Cortex of kidney (tissue), 1 donor: Measurements from ENCODE around the gene CDHR2.
"Not testable (repeated sequence)": the region's sequence is repeated elsewhere in the genome, so short reads cannot be mapped to it uniquely, and the experiment has no call there.

ENCODE experiments used
- DNase-seq: peaks from one replicate; lab custom pipeline; 2025; lab: John Stamatoyannopoulos, UW

The CDHR2 gene

DNA sequence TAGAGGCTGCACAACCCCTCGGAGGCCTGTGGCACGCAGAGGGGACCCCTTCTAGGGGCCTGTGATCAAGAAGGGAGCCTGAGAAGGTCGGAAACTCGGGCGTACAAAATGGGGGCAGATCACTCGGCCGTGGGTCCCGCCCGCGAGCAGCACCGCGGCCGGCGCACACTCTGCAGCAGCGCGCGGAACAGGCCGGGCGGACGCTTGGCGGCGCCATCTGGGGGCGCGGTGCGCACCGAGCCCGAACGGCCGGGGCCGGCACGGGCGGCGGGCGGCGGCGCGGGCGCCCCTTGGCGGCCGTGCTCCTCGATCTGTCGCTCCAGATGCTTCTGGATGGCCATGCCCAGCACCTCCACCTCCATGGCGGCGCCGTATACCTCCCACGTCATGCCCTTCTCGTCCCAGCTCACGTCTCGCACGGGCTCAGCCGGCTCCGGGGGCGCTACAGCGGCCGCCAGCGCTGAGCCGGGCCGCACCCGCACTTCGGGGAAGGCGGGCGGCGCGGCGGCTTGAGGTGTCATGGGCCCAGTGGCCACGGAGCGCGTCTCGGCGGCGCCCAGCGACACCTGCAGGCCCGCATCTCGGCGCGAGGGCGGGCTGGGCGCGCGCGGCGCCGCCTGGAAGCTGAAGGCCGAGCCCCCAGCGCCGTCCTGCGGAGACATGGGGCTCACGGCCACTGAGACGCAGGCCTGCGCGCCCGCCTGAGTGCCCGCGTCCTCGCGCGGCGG is 47.7 kb downstream of the CDHR2 start:
- no peak for DNase-seq

DNA sequence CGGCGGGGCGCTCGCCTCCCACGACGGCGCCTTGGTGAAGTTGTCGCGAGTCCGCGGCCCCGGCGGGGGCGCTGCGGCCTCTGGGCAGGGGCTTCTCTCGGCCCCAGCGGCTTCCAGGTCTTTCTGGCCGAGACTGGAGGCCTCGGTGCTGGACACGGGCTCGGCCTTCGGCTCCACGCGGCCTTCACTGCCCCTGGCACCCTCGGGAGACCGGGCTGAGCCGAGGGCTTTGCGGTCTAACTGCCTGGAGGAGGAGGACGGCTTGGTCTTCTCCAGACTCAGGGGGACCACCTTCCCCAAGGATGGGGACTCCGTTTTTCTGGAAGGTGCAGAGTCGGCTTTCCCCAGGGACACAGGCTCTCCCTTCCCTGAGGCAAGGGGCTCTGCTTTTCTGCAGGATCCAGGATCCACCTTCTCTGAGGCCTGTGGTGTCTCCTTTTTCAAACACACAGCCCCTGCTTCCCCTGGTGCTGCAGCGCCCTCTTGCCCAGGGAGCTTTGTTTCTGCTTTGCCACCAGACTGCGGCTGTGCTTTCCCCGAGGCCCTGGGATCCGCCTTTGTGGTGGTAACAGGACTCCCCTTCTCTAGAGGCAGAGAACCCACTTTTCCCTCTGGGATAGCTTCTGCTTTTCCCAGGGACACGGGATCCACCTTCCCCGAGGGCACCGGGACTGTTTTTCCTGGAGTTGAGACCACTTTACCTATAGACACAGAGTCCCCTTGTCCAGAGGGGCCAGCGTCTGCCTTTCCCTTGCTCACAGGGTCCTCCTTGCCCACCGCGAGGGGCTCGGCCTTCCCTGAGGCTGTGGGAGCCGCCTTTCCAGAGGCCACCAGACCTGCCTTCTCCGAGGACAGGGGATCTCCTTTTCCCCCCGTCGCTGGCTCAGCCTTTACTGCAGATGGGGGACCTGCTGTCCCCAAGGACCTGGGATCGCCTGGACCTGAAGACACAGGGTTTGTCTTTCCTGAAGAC is 48.6 kb downstream of the CDHR2 start:
- no peak for DNase-seq

DNA sequence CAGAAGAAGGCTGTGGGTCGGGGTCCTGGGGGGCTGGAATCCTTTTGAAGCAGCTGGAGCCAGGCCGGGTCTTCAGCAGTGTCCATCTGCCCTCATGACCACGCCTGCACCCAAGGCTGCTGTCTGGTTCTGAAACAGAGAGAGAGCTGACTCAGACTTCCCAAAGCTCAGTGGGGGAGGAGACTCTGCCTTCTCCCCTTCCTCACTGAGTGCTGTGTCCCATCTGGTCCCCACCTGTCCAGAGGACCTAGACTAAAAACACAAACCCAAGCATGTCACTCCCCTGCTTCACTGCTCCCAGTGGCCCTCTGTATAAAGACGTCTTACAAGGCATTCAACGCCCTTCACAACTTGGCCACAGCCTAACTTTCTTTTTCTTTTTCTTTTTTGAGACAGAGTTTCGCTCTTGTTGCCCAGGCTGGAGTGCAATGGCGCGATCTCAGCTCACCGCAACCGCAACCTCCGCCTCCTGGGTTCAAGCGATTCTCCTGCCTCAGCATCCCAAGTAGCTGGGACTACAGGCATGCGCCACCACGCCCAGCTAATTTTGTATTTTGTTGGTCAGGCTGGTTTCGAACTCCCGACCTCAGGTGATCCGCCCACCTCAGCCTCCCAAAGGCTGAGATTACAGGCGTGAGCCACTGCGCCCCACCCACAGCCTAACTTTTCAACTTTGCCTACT is 50.7 kb downstream of the CDHR2 start:
- DNase-seq = not testable (repeated sequence)

DNA sequence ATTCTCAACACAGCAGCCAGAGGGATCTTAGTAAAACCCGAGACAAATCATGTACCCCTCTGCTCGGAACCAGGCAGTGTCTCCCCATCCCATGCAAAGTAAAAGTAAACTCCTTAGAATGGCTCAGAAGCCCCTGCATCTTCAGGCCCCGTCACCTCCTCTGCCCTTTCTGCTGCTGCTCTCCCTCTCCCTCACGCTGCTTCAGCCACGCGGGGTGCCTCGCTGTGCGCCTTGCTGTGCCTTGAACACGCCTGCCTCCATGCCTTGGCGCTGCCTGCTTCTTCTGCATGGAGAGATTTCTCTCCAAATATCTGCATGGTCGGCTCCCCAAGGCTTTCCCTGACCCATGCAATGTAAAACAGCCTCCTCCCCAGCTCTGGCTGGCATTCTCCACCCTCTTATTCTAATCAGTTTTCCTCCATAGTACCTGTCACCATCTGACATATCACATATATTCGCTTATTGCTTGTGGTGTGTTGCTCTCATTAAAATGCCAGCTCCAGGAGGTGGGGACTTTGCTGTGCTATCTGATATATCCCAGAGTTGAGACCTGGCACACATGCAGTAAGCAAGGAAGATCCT is 52.9 kb downstream of the CDHR2 start:
- DNase-seq = no peak

DNA sequence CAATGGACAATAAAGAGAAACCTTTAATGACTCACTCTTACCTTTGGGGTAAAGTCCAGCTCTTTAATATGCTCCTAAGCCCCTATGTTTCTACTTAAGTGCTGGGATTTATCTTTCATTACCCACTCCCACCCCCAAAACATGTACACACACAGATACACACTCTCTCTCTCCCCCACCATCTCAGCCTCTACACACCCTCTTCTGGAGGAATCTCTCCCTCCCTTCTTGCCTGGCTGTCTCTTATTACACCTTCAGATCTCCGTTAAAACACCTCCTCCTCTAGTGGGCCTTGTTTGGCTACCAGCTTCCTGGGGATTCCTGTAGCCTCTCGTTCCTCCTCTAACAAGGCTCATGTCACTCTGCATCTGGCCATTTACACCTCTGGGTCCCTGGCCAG is 53.9 kb downstream of the CDHR2 start:
- no peak for DNase-seq

DNA sequence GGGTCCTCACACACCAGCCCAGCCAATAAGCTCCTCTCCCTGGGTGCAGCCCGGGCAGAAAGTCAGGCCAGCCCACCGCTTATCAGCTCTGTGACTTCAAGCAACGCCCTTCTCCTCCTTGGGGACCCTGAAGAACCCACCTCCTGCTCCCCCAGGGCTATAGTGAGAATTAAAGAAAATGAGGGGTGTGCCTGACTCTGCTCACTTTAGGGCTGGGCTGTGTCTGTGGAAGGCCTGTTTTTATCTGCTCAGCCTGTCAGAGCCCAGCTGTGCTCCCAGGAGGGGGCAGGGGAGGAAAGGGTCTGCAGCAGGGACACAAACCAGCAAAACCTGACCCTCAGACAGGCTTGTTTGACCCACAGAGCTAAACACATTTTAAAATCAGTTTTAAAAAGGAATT is 56.9 kb downstream of the CDHR2 start:
- DNase-seq = no peak

DNA sequence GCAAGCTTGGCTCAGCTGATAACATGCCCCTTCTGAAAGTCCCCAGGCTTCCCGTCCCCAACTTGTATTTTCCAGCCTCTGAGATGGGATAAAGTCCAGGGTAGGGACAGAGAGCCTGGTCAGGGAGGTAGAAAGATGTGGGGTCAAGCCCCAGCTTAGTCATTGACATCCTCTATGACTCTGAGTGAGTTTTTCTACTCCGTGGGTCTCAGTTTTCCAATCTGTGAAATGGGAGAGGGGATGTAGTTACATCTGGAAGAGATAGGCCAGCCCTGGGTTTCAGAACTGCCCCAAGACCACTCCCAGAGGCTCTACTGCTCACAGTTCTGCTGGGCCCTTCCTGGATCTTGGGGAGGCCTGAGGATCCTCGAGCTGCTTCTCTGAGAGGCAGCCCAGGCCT is 57.7 kb downstream of the CDHR2 start:
- no peak for DNase-seq

DNA sequence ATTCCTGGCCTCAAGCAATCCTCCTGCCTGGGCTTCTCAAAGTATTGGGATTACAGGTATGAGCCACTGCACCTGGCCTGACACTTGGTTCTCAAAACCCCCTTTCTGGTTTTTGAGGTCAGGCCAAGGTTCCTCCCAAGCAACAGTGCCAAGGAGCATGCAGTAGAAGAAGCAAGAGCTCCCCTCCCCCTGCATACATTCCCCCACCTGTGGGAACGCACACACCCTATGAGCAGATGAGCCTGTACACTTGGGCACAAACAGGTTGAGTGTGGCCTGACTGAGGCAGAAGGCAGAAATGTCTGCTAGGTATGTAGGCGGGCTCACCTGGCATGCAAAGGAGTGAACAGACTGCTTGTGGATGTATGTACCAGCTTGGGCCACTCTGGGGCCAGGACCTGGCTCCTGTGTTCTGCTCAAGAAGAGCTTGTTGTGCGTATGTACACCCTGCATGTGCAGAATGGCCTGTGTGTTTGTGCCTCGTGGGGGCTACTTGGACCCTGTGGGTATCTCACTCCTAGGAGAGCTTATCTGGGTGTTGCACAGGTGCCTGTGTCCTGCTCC is 59.1 kb downstream of the CDHR2 start:
- no peak for DNase-seq

DNA sequence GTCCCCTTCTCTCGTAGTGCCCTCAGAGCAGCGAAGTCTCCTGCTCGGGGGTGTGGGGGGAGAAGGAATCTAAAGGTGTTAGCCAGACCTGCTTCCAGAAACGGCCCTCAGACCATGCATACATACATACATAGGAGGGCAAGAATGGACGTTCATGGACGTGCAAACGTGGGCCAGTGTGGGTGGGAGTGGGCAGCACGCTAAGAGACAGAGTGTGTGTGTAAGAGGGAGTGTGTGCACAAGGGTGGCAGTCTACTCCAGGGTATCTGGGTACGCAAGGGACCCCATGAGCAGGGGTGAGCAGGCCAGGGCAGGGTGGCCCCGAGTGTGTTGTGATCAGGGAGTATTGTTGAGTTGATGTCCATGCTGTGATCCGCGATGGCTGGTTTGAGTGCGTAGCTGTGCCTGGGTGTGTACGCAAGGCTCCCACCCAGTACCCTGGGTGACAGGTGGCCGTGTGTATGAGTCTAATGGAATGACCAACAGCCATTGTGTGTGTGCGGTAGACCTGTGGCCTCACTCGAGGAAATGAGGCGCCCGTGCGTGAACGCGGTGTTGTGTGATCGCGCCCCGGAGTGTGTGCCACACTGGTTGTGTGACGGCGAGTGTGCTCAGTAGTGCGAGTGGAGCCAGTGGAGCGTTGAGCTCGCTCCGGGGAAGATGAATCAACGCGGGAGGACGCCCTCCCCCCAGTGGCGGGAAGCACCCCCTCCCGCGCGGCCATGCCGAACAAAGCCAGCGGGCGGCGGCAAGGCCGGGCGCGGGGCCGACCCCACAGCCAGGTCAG is 60.0 kb downstream of the CDHR2 start:
- DNase-seq = no peak

DNA sequence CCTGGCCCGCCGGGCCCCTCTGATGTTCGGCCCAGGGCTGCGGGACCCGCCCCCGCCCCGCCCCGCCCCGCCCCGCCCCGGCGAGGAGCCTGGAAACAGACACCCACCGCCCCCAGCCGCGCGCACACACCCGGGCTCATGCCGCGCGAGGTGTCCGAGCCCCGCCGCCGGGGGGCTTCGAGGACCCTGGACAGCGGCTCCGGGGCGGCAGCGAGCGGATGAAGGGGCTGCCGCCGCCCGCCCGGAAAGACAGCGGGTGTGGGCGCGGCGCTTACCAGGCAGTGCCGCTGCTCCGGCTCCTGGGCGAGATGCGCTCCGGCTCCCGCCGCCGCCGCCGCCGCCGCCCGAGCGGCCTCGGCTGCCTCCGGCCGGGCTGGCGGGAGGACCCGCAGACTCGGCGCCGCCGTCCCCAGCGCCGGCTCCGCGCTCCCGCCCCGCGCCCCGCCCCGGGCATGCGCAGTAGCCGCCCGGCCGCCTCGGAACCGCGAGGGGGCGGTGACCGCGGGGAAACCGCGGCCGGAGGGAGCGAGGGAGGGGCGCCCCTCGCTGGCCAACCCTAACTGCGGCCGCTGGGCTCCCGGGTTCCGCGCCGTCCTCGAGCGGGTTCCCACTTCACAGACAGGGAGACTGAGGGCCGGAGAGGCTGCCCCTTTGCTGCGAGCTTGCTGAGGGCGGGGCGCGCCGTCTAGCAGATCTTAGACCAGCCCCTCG is 60.7 kb downstream of the CDHR2 start, which contains the start of gene GPRIN1:
TSS of gene GPRIN1 (minus strand) at position 433 of the 711 bp plus-strand sequence. CDS start 10,322 bp downstream, outside the sequence.
- DNase-seq = no peak

DNA sequence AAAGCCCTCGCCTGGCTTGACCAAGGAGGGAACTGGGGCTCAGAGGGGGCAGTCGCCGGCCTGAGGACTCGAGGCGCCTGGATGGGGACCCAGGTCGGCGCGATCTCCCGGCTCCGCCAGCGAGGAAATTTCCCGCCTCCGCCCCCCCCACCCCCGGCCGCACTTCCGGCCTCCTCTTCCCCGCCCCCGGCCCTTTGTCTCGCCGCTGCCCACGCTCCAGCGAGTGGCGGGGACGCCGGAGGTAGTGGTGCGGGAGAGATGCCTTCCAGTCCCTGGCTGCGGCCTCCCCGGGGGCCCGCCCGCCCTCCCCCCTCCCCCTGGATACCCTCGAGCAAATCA is 61.3 kb downstream of the CDHR2 start:
- DNase-seq = no peak

DNA sequence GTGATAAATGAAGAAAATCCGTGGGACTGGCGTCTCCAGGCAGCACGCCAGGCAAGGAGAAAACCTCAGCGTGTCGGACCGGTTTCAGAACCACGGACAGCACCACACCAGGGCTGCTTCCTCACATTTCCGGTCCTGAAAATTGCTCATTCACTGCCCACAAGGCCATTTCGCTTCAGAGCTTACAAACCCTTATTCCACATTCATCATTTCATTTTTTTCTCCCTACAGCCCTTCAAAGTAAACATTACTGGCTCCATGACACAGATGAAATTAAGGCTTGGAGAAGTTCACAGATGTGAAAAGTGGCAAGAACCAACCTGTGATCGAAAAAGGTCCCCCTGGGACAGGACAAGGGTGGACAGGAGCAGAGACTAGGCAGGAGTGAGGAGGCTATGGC is 62.3 kb downstream of the CDHR2 start:
- DNase-seq = no peak

DNA sequence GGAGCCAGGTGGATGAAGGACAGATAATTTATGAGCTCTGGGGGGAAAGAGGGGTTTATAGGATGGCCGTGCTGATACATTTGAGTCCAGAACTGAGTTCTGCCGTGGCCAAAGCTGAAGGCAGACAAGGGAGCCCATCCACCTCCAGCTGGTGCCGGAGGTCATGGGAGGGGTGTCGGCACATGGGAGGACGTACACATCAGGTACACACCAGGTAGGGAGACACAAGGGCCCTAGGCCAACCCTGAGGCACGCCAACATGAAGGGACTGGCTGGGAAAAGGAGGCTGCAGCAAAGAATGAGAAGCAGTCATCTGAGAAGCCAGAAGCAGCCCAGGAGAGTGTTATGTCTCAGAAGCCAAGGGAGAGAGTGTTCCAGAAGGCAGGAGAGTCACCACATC is 62.9 kb downstream of the CDHR2 start:
- DNase-seq = no peak

DNA sequence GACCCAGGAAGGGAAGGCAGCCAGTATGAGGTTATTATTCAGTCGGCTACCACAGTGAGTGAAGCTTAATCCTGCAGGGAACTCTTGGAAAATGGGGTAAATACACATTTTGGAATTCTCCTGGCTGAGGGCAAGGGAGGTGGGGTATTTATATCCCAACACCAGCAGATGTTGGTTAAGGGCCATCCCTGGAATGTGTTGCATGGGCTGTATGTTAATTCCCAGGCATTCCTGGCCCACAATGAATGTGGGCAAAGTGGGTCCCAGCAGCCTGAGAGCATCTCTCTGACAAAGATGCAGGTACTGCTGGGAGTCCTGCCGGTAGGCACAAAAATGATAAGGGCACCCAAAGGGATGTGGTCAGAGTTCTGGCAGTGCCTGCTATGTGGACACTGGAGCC is 63.7 kb downstream of the CDHR2 start:
- DNase-seq = no peak

DNA sequence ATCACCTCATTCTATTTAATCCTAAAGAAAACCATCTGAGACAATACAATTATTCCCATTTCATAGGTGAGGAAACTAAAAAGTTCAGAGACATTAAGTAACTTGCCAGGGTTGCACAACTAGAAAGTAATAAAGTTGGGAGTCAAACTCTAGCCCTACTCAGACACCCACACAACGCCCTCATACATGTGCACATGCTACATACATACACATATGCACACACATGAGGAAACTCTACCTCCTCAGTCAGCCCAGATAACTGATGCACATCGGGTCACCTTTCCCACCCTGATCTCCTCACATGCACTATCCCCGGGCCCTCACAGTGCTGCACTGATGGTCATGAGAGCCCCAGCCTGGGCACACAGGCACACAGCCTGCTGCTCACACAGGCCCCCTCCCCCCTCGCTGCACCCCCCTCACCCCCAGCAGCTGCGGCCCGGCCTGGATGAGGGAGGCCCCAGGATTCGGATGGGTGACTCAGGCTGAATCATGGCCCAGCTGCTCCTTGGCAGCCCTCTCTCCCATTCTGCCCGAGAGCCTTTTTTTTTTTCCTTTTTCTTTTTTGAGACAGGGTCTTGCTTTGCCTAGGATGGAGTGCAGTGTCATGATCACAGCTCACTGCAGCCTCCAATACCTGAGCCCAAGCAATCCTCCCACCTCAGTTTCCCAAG is 65.8 kb downstream of the CDHR2 start:
- no peak for DNase-seq

DNA sequence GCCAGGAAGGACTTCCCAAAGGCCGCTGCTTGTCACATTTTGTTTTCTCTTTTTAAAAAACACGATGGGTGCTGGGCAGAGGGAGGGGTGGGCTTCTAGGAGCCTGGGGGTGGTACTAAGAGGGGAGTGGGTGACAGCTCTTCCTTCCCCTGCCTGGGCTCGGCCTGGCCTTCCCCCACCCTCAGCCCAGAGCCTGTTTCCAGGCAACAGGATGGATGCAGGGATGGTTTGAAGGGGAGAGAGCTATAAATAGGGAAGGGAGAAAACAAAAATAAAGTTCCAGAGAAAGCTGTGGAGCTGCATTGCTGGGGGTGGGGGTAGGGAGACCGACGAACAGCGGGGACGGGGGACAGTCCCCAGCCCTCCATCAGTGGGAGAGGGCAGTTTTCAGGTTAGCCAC is 67.4 kb downstream of the CDHR2 start:
- DNase-seq = no peak

DNA sequence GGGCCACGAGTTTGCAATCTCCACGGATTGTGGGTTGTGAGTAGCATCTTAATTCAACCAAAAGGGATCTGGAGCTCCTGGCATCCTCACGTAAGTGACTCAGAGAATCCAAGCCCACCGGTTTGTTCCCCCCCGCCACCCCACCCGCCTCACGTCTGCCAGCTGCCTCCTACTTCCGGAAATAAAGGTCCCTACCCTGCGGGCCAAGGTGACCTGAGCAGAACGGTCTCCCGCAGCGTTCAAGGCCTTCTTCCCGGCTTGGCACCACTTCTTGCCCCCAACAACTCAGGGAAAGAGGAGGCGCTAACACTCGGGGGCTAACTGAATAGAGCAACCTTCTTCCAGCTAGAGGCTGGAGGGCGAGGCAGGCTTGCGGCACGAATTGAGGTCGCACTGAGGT is 69.6 kb downstream of the CDHR2 start:
- DNase-seq = no peak

DNA sequence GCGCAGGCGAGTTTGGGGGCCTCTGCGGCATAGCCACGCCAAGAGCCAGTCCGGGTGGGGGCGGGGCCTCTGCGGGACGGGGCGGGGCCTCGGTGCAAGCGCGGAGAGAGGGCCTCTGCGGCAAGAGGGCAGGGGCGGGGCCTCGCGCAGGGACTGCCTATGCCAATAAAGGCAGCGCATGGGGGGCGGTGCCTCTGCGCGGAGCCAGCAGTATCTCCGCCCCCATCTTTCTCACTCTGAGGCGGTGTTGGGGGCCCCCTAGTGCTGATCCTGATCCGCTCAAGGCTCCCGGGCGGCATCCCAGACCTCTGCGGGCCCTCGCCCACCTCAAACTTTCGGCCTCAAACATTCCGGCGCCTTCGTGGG is 70.0 kb downstream of the CDHR2 start:
- no peak for DNase-seq

DNA sequence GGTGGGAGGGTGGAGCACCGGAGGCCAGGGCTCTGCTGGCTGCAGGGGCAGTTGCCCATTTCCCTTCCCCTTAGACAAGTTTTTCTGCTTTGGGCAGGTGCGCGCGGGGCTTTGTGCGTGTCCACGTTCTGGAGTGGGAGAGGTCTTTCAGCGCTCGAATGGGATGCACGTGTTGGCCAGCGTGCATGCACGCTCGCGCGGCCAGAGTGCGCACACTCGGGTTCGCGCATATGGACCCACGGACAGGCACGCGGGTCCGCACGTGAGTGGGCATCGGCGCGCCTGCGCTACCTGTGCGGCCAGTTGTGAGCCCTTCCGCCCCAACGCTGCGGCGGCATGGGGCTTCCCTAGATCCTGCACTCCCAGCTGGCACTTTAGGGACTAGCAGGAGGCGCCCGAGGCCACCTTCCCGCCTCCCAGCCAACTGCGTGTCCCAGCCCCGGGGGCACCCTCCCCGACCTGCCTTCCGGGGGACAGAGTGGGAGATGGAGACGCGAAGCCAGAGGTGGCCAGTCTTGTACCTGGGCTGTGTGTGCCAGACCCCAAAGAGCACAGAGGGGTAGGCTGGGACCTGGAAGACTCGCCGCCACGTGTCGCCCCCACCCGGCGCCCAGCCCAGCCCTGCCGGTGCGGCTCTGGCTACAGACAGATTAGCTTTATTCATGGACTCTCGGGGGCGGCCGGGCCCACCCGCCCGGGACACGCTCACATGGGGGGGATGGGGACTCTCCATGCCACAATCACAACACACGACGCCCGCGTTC is 70.6 kb downstream of the CDHR2 start:
- DNase-seq = no peak
